LNCAP (cell line): ENCODE measurements around the gene OR51B4.

Experiments used
- TF ChIP-seq, protein P1 (sequence below): fragments of 450-650 bp; IDR thresholded peaks from 2 replicates; pipeline ENCODE4 v1.5.1; 2017; ENCODE audit warnings: mild to moderate bottlenecking

OR51B4 gene, protein sequence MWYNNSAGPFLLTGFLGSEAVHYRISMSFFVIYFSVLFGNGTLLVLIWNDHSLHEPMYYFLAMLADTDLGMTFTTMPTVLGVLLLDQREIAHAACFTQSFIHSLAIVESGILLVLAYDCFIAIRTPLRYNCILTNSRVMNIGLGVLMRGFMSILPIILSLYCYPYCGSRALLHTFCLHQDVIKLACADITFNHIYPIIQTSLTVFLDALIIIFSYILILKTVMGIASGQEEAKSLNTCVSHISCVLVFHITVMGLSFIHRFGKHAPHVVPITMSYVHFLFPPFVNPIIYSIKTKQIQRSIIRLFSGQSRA

DNA sequence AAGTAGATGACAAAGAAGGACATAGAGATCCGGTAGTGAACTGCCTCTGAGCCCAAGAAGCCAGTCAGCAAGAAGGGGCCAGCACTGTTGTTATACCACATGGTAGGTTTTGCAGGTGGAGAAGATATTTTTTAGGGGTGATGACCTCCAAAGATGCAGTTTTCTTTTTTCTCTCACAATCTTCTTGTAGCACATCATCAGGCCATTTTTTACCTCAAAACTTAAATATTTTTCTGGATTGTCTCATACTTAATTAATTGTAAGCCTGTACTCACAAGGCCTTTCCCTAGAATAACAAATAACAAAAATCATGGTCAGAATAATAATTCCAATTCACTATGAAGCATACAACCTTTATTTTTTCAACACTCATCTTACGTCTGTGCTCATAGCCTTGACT, at the start of gene OR51B4:
Gene OR51B4 (minus strand): TSS at position 101 of the 400 bp plus-strand sequence. CDS start 0 bp downstream, at position 101.
- TF ChIP-seq, protein P1, sequence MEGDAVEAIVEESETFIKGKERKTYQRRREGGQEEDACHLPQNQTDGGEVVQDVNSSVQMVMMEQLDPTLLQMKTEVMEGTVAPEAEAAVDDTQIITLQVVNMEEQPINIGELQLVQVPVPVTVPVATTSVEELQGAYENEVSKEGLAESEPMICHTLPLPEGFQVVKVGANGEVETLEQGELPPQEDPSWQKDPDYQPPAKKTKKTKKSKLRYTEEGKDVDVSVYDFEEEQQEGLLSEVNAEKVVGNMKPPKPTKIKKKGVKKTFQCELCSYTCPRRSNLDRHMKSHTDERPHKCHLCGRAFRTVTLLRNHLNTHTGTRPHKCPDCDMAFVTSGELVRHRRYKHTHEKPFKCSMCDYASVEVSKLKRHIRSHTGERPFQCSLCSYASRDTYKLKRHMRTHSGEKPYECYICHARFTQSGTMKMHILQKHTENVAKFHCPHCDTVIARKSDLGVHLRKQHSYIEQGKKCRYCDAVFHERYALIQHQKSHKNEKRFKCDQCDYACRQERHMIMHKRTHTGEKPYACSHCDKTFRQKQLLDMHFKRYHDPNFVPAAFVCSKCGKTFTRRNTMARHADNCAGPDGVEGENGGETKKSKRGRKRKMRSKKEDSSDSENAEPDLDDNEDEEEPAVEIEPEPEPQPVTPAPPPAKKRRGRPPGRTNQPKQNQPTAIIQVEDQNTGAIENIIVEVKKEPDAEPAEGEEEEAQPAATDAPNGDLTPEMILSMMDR: no peak

DNA sequence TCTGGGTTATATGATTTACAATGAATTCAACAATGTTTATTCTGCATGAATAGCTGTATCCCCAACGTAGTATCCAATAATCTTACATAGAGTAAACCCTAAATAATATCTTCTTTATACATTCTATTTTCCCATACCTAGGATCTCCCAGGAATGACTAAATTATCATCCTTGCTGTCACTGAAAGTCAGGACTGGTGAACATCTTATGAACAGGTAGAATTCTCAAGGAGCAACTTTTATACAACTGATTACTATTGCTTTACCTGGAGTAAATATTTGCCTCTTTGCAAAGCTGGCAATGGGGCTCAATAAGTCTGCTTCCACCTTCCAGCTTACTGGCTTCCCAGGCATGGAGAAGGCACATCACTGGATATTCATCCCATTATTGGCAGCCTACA, 49.5 kb upstream of the OR51B4 start, which contains the start of gene OR51B6:
Gene OR51B6 (plus strand): TSS at position 301 of the 400 bp plus-strand sequence. CDS start 0 bp downstream, at position 301.
- TF ChIP-seq, protein P1: no peak

DNA sequence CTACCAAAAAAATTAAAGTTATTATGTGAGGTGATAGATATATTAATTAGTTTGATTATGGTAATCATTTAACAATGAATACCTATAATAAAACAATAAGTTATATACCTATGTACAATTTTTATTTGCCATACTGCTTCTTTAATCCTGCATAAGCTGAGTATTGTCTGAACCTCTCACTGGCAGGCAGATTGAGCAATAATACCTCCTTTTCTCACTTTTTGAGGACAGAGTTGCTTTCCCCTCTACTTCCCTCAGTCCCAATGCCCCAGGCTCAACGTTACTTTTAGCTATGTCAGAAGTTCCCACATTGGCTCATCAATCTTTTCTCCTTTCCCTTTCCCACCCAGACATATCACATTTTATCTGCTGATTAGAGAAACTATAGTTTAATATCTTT, 47.8 kb upstream of the OR51B4 start:
- TF ChIP-seq, protein P1: no peak

DNA sequence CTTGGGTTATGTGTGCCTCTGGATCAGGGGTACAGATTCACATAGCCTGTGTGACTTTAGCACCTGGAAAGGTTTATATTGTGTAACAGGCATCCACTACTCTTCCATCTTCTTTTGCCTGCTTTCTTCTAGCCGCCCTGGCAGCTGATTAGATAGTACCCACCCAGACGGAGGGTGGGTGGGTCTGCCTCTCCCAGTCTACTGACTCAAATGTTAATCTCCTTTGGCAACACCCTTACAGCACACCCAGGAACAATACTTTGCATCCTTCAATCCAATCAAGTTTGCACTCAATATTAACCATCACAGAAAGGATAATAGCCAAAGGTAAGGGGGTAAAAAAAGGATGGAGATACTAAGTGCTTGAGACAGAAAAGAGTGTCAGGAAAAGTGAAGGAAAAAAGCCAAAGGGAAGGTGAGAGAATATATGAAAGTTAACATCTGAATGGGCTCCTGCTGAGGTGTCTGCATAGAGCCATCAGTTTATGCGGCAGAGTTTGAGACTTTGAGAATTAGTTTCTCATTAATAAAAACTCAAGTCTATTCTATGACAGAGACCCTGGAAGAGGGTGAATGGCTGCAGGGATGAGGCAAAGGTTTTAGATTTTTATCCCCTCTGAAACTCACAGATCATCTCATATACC, 46.9 kb upstream of the OR51B4 start:
- TF ChIP-seq, protein P1: no peak

DNA sequence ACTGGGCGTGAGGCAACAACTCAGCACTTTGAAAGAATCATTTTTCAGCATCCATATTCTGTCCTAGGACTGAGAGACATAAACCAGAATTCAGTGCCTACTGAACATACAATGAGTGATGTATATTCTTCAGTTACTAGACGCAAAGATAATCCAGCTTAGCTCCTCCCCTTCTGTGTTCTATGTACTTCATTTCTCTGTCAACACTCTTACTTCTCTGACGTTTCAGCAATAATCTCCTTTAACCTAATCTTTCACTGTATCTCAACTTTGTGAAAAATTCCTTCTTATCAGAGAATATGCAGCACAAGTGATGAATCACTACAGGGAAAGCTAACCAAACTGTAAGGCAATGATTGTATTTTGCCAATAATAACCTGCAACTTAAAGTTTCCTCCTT, 44.1 kb upstream of the OR51B4 start:
- TF ChIP-seq, protein P1: no peak

DNA sequence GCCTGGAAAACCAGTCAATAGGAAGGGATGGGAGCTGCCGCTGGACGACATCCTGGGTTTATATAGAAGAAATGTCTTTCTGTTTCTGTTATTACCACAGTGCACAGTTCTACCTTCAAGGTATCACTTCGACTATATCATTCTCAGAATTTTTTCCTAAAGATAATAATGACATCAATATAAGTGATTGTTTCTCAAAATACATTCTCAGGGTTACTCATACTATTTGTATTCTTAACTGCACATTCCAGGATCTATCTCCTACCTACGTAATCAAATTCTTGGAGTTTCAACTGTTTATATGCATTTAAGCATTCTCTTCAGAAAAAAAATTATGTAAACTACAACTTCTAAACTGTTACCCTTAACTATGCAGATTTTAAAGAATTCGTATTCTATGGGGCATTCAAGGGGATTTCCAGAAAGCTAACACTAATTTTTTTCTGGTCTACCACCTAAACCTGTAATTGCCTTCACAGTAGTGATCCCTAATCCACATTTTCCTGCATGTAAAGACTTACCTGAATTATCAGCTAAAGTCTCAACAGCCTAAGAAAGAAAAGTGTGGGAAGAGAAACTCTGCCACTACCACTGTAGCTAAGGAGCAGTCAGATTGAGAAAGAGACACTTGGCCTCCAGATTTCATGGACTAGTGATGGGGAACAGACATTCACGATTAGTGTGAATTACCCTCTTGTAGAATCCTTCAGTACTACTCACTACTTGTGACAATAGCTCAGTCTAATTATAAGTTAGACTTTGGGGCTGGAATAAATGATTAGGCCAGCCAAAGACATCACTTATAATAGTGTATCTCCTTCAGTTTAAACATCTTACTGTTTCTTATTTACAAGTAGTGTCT, 42.0 kb upstream of the OR51B4 start, which contains the start of gene OR51B5:
Gene OR51B5 (minus strand): TSS at position 51 of the 862 bp plus-strand sequence. CDS start 0 bp downstream, at position 51.
- TF ChIP-seq, protein P1: no peak

DNA sequence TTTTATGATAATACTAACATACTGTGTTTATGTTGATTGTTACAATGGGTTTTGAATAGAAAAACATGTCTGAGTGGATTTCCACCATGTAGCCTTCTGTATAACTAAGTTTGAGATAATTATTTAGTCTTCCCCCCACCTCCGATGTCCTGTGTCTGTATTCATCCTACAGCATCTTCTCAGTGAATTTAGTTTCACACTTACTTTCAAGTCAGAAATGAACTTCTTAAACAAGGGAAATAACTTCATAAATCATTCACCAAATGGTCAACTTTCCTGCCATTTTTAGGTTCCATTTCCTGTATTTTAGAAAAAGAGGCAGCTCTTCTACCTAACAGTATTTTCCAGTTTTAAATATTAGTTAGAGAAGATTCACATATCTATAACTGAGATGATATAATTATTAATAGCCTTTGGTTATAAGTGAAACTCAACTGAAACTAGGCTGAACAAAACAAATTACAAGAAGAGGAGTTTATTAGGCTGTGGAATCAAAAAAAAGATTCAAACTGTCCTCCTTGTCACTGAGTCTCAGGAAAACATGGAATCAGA, 38.1 kb upstream of the OR51B4 start:
- TF ChIP-seq, protein P1: no peak
